HepG2 (cell line): ENCODE data around the gene PTPA. TPM values are rescaled to one million over a fixed set of nuclear protein-coding genes. Genes with fewer than 3 reads are reported as not detected.

Experiments
- ATF2 ChIP-seq: sonication (generic); formaldehyde crosslinking; IDR thresholded peaks from 2 replicates; pipeline ENCODE4 v1.4.0; 2020; ENCODE audit warnings: missing genetic modification reagents
- DRAP1 ChIP-seq: IDR thresholded peaks from 2 replicates; pipeline ENCODE4 v1.6.1; 2016; ENCODE audit warnings: missing genetic modification reagents, missing compliant biosample characterization
- ETV6 ChIP-seq: sonication (generic); formaldehyde crosslinking; conservative IDR thresholded peaks from 2 replicates; pipeline ENCODE4 v1.4.0; 2020; ENCODE audit warnings: missing genetic modification reagents
- FOXJ3 ChIP-seq: sonication (generic); formaldehyde crosslinking; IDR thresholded peaks from 2 replicates; pipeline ENCODE4 v1.4.0; 2020; ENCODE audit warnings: missing genetic modification reagents, mild to moderate bottlenecking, borderline replicate concordance
- GZF1 ChIP-seq: sonication (generic); formaldehyde crosslinking; IDR thresholded peaks from 2 replicates; pipeline ENCODE4 v1.5.1; 2020; ENCODE audit warnings: mild to moderate bottlenecking, missing genetic modification reagents
- HNF1B ChIP-seq: sonication (generic); formaldehyde crosslinking; IDR thresholded peaks from 2 replicates; pipeline ENCODE4 v1.5.1; 2020; ENCODE audit warnings: mild to moderate bottlenecking, moderate library complexity, missing genetic modification reagents
- HNRNPL ChIP-seq: fragments of 200-400 bp; formaldehyde crosslinking; IDR thresholded peaks from 2 replicates; pipeline ENCODE4 v1.6.1; 2017; ENCODE audit warnings: mild to moderate bottlenecking, low read depth, low read length
- IKZF1 ChIP-seq: fragments of 450-650 bp; IDR thresholded peaks from 2 replicates; pipeline ENCODE4 v1.7.1; 2016
- IRF9 ChIP-seq: sonication (generic); formaldehyde crosslinking; IDR thresholded peaks from 2 replicates; pipeline ENCODE4 v1.8.0; 2022; ENCODE audit warnings: missing genetic modification reagents, mild to moderate bottlenecking, borderline replicate concordance
- JARID2 ChIP-seq: sonication (generic); formaldehyde crosslinking; IDR thresholded peaks from 2 replicates; pipeline ENCODE4 v1.8.1; 2023; ENCODE audit warnings: missing genetic modification reagents, inconsistent platforms; ENCODE audit not compliant: insufficient replicate concordance
- JDP2 ChIP-seq: sonication (generic); formaldehyde crosslinking; IDR thresholded peaks from 2 replicates; pipeline ENCODE4 v1.8.1; 2022; ENCODE audit warnings: missing genetic modification reagents, borderline replicate concordance
- NCOA1 ChIP-seq: sonication (generic); formaldehyde crosslinking; IDR thresholded peaks from 2 replicates; pipeline ENCODE4 v1.9.0; 2021; ENCODE audit warnings: missing genetic modification reagents
- REL ChIP-seq: sonication (generic); formaldehyde crosslinking; conservative IDR thresholded peaks from 2 replicates; pipeline ENCODE4 v1.8.0; 2022; ENCODE audit warnings: mild to moderate bottlenecking, missing genetic modification reagents, moderate library complexity
- SRSF4 ChIP-seq: fragments of 200-400 bp; formaldehyde crosslinking; IDR thresholded peaks from one replicate; pipeline ENCODE4 v1.6.1; 2018; ENCODE audit warnings: mild to moderate bottlenecking, low read depth, low read length, moderate library complexity; ENCODE audit not compliant: poor library complexity, severe bottlenecking
- SRY ChIP-seq: sonication (generic); formaldehyde crosslinking; IDR thresholded peaks from 2 replicates; pipeline ENCODE4 v1.8.0; 2022; ENCODE audit warnings: mild to moderate bottlenecking, missing genetic modification reagents
- STAT5B ChIP-seq: sonication (generic); formaldehyde crosslinking; IDR thresholded peaks from 2 replicates; pipeline ENCODE4 v1.4.0; 2020; ENCODE audit warnings: missing genetic modification reagents
- TCF7 ChIP-seq: sonication (generic); IDR thresholded peaks from 2 replicates; pipeline ENCODE4 v1.6.1; 2016; ENCODE audit warnings: antibody characterized with exemption, low read depth
- THAP11 ChIP-seq: IDR thresholded peaks from 2 replicates; pipeline ENCODE4 v1.6.1; 2016; ENCODE audit warnings: missing biosample characterization, missing genetic modification reagents
- ZBTB7A ChIP-seq: sonication (generic); formaldehyde crosslinking; IDR thresholded peaks from 2 replicates; pipeline ENCODE4 v1.8.0; 2022; ENCODE audit warnings: mild to moderate bottlenecking, missing genetic modification reagents
- ZC3H13 ChIP-seq: sonication (generic); formaldehyde crosslinking; IDR thresholded peaks from 2 replicates; pipeline ENCODE4 v1.8.1; 2023; ENCODE audit warnings: mild to moderate bottlenecking, missing genetic modification reagents, moderate library complexity
- ZNF557 ChIP-seq: sonication (generic); formaldehyde crosslinking; IDR thresholded peaks from 2 replicates; pipeline ENCODE4 v1.4.0; 2020; ENCODE audit warnings: missing genetic modification reagents
- polyA plus RNA-seq, 8 experiments: library from polyadenylated mRNA; depleted of rRNA in 3 of 8; stranded (reverse) in 7 of 8; unstranded in 1 of 8; fragments of >200 nt; fragmentation: Illumina TruSeq in 4 of 8; extraction: Trizol in 4 of 8; gene quantifications; 2 replicates each; pipeline versions ENCODE4 v1.2.1 to v1.2.3, GENCODE V29; 2011 to 2016; ENCODE audit warnings: low read depth in 4 of 8, missing spikeins in 1 of 8, mixed read lengths in 1 of 8; ENCODE audit not compliant: insufficient read depth in 1 of 8
- total RNA-seq, 5 experiments: library from RNA; depleted of rRNA; stranded (reverse); fragments of >200 nt; fragmentation: Illumina TruSeq; extraction: Trizol; gene quantifications; 2 replicates each; pipeline ENCODE4 v1.2.3, GENCODE V29; 2016; ENCODE audit warnings: low read depth in 1 of 5
- TF ChIP-seq, protein P1 (sequence below): sonication (generic); formaldehyde crosslinking; conservative IDR thresholded peaks from 2 replicates; pipeline ENCODE4 v1.5.0; 2020; ENCODE audit warnings: missing genetic modification reagents
- TF ChIP-seq, protein P2 (sequence below): sonication (generic); formaldehyde crosslinking; IDR thresholded peaks from 2 replicates; pipeline ENCODE4 v1.5.1; 2020; ENCODE audit warnings: missing genetic modification reagents, mild to moderate bottlenecking, borderline replicate concordance

PTPA gene
- total and polyA plus RNA-seq, 2 of the 13 experiments (the other 11 are each of a cell fraction or from before 2014, with no cell fraction given) = 79.3 to 105 TPM

- no peak; the same call in 1 of the 2 replicates for TF ChIP-seq HNF1B (CRISPR knock-in tag)
- no peak for TF ChIP-seq IKZF1
- no peak; the same call in 1 of the 2 replicates for TF ChIP-seq ETV6 (CRISPR knock-in tag)
- peak; percentile 78 for TF ChIP-seq THAP11 (CRISPR knock-in tag)
- peak; percentile 82 for TF ChIP-seq TCF7
- TF ChIP-seq DRAP1 (CRISPR knock-in tag) = peak; percentile 99
- TF ChIP-seq ZNF557 (CRISPR knock-in tag) = peak; percentile 24; the same call in 1 of the 2 replicates
- no peak for TF ChIP-seq SRSF4
- peak; percentile 69; the same call in 1 of the 2 replicates for TF ChIP-seq ZC3H13
- no peak for TF ChIP-seq FOXJ3 (CRISPR knock-in tag)
- TF ChIP-seq JARID2 = no peak
- TF ChIP-seq ATF2 = no peak
- TF ChIP-seq GZF1 = no peak
- TF ChIP-seq NCOA1 = no peak
- TF ChIP-seq JDP2 (CRISPR knock-in tag) = no peak
- TF ChIP-seq STAT5B (CRISPR knock-in tag) = no peak
- 0 out of 2 replicates have a peak, but pooled peaks have one; percentile 24 for TF ChIP-seq HNRNPL
- TF ChIP-seq ZBTB7A = no peak
- TF ChIP-seq, protein P1, sequence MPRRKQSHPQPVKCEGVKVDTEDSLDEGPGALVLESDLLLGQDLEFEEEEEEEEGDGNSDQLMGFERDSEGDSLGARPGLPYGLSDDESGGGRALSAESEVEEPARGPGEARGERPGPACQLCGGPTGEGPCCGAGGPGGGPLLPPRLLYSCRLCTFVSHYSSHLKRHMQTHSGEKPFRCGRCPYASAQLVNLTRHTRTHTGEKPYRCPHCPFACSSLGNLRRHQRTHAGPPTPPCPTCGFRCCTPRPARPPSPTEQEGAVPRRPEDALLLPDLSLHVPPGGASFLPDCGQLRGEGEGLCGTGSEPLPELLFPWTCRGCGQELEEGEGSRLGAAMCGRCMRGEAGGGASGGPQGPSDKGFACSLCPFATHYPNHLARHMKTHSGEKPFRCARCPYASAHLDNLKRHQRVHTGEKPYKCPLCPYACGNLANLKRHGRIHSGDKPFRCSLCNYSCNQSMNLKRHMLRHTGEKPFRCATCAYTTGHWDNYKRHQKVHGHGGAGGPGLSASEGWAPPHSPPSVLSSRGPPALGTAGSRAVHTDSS (CRISPR knock-in tag) = no peak
- TF ChIP-seq, protein P2, sequence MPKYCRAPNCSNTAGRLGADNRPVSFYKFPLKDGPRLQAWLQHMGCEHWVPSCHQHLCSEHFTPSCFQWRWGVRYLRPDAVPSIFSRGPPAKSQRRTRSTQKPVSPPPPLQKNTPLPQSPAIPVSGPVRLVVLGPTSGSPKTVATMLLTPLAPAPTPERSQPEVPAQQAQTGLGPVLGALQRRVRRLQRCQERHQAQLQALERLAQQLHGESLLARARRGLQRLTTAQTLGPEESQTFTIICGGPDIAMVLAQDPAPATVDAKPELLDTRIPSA (CRISPR knock-in tag) = no peak
- peak; percentile 79; the same call in 1 of the 2 replicates for TF ChIP-seq REL (CRISPR knock-in tag)
- no peak for TF ChIP-seq SRY (CRISPR knock-in tag)
- 0 out of 2 replicates have a peak, but pooled peaks have one; percentile 58 for TF ChIP-seq IRF9 (CRISPR knock-in tag)
Measured at GRCh38 chr9:129177791-129178567, 66.8 kb downstream of the PTPA start, which contains the start of gene IER5L (continued).
